ENCODE data around the gene IFT122.

GRCh38 chr3:129530821-129531220, 90.8 kb downstream of the IFT122 start:
- no peak for TF ChIP-seq CTCF (IDR thresholded peaks at IDR 0.05)
- no peak for TF ChIP-seq POLR2A (IDR thresholded peaks at IDR 0.05)
- no peak for TF ChIP-seq EP300 (IDR thresholded peaks at IDR 0.05)
- no peak for TF ChIP-seq POLR2AphosphoS5 (IDR thresholded peaks at IDR 0.05)
